GM10847 (cell line): Measurements from ENCODE around the gene ANO3.

Experiments used
- POLR2A ChIP-seq: IDR thresholded peaks from 2 replicates; pipeline ENCODE4 v1.6.1; 2011; ENCODE audit not compliant: insufficient read length; ENCODE audit errors: extremely low read depth

The ANO3 gene

GRCh38 chr11:26522912-26523610 lies 191.1 kb downstream of the ANO3 start:
- no peak for TF ChIP-seq POLR2A

- TF ChIP-seq POLR2A, result no peak
These were observed 195.8 kb downstream of the ANO3 start for GRCh38 chr11:26527685-26528084.

GRCh38 chr11:26537341-26537740 lies 205.4 kb downstream of the ANO3 start:
- no peak for TF ChIP-seq POLR2A

GRCh38 chr11:26539517-26539916 lies 207.6 kb downstream of the ANO3 start:
- TF ChIP-seq POLR2A, result no peak

- TF ChIP-seq POLR2A, result no peak
These were observed 209.9 kb downstream of the ANO3 start for GRCh38 chr11:26541870-26542269.

- TF ChIP-seq POLR2A, result no peak
These were observed 217.2 kb downstream of the ANO3 start for GRCh38 chr11:26549176-26549575.

- TF ChIP-seq POLR2A, result no peak
These were observed 218.1 kb downstream of the ANO3 start for GRCh38 chr11:26550022-26550421.

- TF ChIP-seq POLR2A, result no peak
These were observed 219.4 kb downstream of the ANO3 start for GRCh38 chr11:26551186-26551801.

- no peak for TF ChIP-seq POLR2A
These were observed 221.3 kb downstream of the ANO3 start for GRCh38 chr11:26553182-26553581.

- TF ChIP-seq POLR2A, result no peak
These were observed 222.5 kb downstream of the ANO3 start for GRCh38 chr11:26554455-26554854.

GRCh38 chr11:26556582-26556981 lies 224.7 kb downstream of the ANO3 start:
- no peak for TF ChIP-seq POLR2A

GRCh38 chr11:26557666-26558065 lies 225.7 kb downstream of the ANO3 start:
- TF ChIP-seq POLR2A, result no peak

GRCh38 chr11:26558190-26558589 lies 226.3 kb downstream of the ANO3 start:
- TF ChIP-seq POLR2A, result no peak

GRCh38 chr11:26569646-26570045 lies 237.7 kb downstream of the ANO3 start:
- TF ChIP-seq POLR2A, result no peak

GRCh38 chr11:26571861-26572654 lies 240.1 kb downstream of the ANO3 start, which contains the start of gene MUC15:
TSS of gene MUC15 (minus strand) at chr11:26572263. CDS start at chr11:26567094, 5,169 bp downstream.
- no peak for TF ChIP-seq POLR2A
